ENCODE data around the gene SLC9A3.

The SLC9A3 gene

DNA sequence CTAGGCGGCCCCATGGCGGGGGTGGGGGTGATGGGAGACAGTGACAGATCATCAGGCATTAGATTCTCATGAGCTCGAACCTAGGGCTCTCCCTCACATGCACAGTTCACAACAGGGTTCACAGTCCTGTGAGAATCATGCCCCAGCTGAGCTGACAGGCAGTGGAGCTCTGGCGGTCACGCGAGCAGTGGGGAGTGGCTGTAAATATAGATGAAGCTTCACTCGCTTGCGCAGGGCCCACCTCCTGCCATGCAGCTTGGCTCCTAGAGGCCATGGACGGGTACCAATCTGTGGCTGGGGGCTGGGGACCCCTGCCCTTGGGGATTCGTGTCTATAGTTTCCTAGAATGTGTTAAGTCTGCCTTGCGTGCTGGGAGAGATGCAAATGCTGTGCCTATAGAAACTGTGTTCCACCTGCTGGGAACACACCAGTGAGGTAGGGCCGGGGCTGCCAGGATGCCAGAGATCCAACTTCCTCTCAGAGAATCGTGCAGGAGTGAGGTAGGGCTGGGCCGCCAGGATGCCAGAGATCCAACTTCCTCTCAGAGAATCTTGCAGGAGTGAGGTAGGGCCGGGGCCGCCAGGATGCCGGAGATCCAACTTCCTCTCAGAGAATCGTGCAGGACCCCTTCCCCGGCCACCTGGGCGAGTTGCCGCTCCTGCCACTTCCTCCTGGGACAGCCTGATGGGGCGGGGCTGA lies 95.3 kb downstream of the SLC9A3 start:
- DNase-seq (ENCODE audit: low read depth): no peak

DNA sequence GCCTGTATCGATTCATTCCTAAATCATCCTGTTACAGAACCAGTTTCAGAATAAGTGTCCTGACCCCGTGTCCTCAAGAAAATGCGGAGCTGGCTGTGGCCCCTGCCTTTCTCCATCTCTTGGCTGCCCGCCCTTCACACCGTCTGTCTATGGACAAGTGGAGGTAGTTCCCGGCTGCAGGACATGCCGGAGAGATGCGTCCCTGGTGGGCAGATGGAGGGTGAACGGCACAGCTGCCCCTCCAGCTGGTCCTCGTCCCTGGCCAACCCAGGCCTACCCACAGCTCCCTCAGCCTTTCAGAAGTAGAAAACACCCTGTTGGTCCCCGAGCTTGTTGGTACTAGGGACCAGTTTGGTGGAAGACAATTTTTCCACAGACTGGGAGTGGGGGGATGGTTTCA lies 96.0 kb downstream of the SLC9A3 start:
- DNase-seq (ENCODE audit: low read depth): no peak

DNA sequence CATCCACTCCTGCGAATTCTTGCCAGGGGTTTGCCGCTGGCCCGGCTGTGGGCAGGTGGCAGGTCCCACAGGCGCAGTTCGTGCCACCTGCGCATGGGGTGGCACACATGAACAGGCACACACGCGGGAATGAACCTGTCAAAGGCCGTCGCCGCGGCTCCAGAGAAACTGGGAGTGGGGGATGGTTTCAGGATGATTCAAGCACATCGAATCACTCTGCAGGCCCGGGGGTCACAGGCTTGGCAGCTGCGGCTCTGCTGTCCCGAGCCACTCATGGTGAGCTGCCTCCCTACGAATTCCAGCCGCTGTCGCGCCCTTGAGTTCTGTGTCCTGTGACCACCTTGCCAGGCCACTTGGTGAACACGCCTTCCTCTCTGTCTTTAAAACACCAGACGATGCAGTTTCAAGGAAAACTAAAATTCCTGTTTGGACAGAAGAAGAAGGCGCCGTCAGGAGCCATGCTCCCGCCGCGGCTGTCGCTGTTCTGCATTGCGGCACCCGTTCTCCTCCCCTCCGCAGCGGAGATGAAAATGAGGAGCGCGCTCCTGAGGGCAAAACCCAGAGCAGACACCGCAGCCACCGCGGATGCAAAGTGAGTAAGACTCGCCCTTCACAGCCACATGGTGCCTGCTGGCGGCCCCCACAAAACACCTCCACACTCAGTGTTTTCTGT lies 96.7 kb downstream of the SLC9A3 start:
- no peak for DNase-seq (ENCODE audit: low read depth)

DNA sequence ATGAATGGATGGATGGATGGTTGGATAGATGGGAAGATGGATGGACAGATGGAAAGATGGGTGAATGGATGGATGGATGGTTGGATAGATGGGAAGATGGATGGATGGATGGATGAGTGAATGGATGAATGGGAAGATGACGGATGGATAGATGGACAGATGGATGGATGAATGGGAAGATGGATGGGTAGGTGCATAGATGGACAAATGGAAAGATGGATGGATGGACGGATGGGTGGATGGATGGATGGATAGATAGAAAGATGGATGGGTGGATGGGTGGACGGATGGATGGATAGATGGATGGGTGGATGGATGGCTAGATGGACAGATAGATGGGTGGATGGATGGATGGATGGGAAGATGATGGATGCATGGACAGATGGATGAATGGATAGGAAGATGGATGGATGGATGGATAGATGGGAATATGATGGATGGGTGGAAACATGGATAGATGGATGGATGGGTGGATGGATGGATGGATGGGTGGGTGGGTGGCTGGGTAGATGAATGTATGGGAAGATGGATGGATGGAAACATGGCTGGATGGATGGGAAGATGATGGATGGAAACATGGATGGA lies 97.8 kb downstream of the SLC9A3 start:
- no peak for DNase-seq (ENCODE audit: low read depth)

DNA sequence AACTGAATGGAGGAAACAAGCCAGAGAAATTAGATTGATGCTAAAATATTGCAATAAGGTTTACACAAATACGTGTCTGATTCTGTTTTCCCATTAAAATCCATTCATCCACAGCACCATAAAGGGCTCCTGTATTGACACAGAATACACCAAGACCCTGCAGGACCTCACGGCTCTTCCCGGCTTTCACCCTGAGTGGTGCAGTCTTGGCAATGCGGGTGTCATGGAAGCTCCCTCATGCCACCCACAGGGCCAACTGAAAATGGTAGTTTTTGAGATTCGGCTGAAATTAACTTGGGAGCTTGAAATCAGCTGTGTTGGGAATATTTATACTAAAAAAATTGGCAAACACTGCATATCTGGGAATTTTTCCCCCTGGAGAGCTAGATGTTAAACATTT lies 98.5 kb downstream of the SLC9A3 start:
- DNase-seq (ENCODE audit: low read depth): no peak

DNA sequence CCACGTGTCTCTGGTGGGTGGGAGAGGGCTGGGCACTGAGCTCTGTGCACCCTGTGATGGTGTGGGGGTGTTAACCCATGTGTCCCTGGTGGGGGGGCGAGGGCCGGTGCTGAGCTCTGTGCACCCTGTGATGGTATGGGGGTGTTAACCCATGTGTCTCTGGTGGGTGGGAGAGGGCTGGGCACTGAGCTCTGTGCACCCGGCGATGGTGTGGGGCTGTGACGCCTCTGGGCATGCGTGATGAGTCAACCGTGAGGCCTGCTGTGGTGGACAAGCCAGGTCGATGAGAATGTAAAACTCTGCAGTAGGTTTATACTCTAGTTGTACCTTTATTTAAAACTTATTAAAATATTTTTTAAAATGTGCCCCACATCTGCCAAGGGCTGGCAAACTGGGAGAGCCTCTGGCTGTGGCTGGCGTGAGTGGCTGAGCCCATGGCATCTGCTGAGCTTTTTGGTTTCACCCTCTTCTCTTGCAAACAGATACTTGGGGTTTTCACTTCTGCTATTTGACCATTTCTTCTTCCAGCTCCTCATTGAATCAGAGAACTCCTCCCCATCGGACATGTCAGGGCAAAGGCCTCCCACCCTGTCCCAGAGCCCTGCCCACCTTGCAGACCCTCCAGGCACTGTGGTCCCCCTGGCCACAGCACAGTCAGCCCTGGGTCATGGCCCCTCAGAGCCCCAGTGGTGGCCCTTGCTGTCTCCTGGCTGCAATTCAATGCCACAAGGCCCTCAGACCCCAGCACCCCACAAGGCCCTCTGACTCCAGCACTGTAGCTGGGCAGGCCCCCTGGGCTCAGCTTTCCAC lies 99.7 kb downstream of the SLC9A3 start:
- no peak for DNase-seq (ENCODE audit: low read depth)

DNA sequence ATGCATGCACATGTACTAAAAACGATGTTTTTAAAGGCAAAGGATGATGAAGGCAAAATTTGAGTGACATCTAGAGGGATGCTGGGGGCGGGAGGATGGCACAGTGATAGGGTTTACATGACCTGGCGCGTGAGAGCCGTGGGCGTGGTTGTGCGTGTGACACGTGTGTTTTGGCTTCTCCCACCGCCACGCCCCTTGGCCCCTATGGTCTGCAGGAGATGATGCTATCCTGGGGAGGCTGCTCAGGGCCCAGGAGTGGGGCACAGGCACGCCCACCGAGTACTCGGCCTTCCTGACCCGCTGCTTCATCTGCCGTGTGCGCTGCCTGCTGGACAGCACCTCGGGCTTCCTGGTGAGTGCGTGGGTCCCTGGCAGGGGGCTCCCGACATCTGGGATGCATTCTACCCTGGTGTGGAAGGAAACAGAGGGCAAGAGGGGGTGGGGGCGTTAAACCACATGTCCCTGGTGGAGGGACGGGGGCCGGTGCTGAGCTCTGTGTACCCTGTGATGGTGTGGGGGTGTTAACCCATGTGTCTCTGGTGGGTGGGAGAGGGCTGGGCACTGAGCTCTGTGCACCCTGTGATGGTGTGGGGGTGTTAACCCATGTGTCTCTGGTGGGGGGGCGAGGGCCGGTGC lies 100.5 kb downstream of the SLC9A3 start:
- no peak for DNase-seq (ENCODE audit: low read depth)

DNA sequence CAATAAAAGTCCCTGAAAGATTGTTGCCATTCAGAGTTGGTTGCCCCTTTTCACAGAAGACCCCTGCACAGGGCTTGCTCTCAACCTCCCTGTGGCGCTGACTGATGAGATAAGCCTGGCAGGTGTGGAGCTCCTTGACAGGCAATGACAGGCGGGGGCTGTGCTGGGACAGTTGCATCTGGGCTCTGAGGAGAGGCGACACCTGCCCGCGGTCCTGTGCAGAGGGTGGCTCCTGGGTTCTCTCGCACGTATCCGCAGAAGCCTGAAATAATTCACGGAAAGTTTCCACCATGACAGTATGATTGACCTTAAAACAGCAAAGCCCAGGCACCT lies 101.0 kb downstream of the SLC9A3 start:
- no peak for DNase-seq (ENCODE audit: low read depth)

DNA sequence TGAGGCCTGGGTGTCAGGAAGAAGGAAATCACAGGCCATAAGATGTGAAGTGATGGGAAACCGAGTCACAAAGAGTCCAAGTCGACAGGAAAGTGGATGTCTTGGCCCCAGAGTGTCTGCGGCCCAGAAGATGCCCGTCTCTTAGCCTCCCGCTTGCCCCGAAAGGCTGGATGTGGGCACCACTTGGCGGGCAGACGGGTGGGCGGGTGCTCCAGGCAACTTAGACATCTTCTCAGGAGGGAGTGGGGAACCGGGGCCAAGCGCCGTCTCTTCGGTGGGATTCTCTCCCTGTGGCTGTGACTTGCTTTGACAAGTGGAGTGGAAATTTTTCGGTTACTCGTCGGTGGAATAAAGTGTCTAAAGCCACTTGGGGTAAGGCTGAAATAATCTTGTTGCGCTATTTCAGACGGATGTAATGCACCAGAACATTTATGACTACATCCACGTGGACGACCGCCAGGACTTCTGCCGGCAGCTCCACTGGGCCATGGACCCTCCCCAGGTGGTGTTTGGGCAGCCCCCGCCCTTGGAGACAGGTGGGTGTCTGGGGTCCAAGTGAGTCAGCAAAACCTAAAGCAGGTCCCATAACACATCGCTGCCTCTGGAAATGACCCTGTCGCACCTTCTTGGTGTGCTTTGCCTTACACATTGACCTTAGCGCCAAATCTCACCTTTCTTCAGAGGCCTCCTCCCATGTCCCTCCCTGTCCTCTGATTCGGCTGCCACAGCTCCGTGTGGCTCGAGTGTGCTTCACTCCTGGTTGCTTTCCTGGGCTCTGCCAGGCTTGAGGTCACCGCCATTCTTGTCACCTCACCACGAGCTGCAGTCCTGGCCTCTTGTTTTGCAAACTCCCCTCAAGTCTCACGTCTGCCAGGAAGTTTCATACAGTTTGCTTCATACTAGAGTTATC lies 101.7 kb downstream of the SLC9A3 start:
- DNase-seq (ENCODE audit: low read depth): no peak

DNA sequence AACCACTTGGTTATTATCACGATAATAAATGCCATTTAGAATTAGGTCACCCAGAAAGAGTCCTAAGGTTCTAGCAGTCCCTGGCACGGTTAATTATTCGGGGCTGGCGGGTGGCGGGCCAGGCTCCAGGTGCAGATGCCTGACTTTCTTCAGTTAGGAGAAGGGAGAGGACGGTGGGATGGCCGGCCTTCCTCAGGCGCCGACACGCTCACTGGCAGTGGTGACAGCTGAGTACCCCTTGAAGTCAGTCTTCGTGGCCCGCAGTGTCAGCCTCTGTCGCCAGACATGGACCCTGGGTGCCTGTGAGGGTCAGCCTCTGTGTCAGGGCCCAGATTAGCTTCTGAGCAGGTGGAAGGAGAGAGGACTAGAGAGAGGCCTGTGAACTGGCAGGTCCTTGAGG lies 102.3 kb downstream of the SLC9A3 start:
- DNase-seq (ENCODE audit: low read depth): no peak

DNA sequence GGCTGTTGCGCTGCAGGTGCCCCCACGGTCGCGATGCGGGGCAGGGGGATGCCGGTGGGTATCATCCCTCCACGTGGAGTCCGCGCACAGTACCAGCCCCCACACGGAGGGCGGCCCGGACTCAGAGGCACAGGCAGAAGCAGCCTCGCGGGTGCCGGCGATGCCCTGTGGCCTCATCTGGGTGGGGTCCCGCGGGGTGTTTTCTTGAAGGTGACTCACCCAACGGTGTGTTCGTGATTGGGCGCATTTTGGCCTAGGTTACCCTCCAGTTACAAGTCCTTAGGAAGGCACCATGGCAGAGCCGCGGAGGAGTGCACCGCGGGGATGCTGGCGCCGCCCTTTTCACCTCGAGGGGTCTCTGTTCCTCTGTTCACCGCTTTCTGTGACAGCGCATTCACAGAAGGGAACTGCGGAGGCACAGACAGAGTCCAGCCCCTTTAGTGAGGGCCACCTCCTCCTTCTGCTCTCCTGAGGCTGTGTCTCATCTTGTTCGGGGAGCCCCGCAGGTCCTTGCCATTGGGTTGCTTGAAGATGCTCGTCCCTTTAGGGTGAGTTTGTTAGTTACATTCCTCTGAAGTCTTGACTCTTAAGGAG lies 102.9 kb downstream of the SLC9A3 start:
- no peak for DNase-seq (ENCODE audit: low read depth)

DNA sequence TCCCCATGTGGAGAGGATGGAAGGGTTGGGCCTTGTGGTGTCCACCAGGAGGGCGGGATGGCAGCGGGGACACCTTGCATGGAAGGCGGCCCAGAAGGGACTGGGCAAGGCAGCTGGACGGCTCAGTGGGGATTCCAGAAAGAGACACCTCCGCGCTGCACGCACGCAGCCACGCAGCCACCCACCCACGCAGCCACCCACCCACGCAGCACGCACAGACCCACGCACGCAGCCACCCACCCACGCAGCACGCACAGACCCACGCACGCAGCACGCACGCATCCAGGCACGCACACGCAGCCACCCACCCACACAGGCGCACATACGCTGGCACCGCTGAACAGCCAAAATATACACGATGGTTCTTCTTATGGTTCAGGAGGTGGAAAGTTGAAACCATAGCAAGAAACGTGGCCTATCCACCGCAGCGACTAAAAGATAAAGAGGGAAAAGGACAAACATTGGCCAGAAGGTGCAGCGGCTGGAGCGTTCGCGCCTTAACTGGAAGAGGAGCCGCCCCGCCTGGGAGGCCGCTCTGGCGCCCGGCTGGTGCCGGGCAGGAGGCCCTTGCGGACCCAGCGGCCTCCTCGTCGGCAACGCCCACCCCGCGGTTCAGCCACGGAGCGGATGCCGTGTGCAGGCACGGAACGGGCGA lies 103.5 kb downstream of the SLC9A3 start:
- no peak for DNase-seq (ENCODE audit: low read depth)
